Caco-2 (cell line): ENCODE data around the gene ZFHX2. TPM values are rescaled to one million over a fixed set of nuclear protein-coding genes. Genes with fewer than 3 reads are reported as not detected.

Experiments used
- BruUV-seq: library from RNA; stranded (reverse); fragments of 400-500 nt; replicated peaks from 2 replicates; lab custom pipeline; 2021; lab: Mats Ljungman, UMichigan
- CTCF ChIA-PET: fragments of 300-600 bp; sonication (Branson Sonifier 250); formaldehyde crosslinking; loops from one replicate; lab custom pipeline; 2022; ENCODE audit warnings: antibody characterized with exemption; lab: Charles Lee
- POLR2A ChIA-PET: fragments of 300-600 bp; sonication (Branson Sonifier 250); formaldehyde crosslinking; loops from one replicate; lab custom pipeline; 2022; ENCODE audit warnings: antibody characterized with exemption; lab: Charles Lee
- DNase-seq, 2 experiments: peaks; one replicate each; pipeline versions ENCODE4 v3.0.0 to v3.0.0-alpha.2; 2020 to 2022
- H3K27me3 ChIP-seq: replicated peaks from 2 replicates; pipeline ENCODE4 v1.6.0; 2011; ENCODE audit warnings: low read length; ENCODE audit not compliant: control insufficient read depth, insufficient read depth
- H3K36me3 ChIP-seq: 2 replicates; pipeline ENCODE4 v1.5.1; 2011; ENCODE audit warnings: low read length; ENCODE audit not compliant: control insufficient read depth, insufficient read depth
- H3K4me1 ChIP-seq: fragments of 250-450 bp; sonication (Bioruptor Pico); 2 replicates; pipeline ENCODE4 v1.5.1; 2020; ENCODE audit warnings: mild to moderate bottlenecking
- H3K4me3 ChIP-seq: 2 replicates; pipeline ENCODE4 v1.5.1; 2011; ENCODE audit warnings: low read depth, mild to moderate bottlenecking, control low read depth, low read length
- H3K9me3 ChIP-seq: fragments of 250-450 bp; sonication (Bioruptor Pico); 2 replicates; pipeline ENCODE4 v1.5.1; 2020; ENCODE audit warnings: mild to moderate bottlenecking, moderate library complexity
- H3K27ac Mint-ChIP-seq: one replicate; pipeline ENCODE4 v1.8.0; 2022; ENCODE audit warnings: mixed read lengths; ENCODE audit not compliant: unreplicated experiment
- H3K27me3 Mint-ChIP-seq: one replicate; pipeline ENCODE4 v1.8.0; 2022; ENCODE audit warnings: mixed read lengths; ENCODE audit not compliant: insufficient read depth, unreplicated experiment
- H3K36me3 Mint-ChIP-seq: one replicate; pipeline ENCODE4 v1.8.0; 2022; ENCODE audit warnings: mild to moderate bottlenecking, mixed read lengths; ENCODE audit not compliant: insufficient read depth, unreplicated experiment
- H3K4me1 Mint-ChIP-seq: one replicate; pipeline ENCODE4 v1.8.0; 2022; ENCODE audit warnings: low read depth, mixed read lengths; ENCODE audit not compliant: unreplicated experiment
- H3K4me3 Mint-ChIP-seq: one replicate; pipeline ENCODE4 v1.8.0; 2022; ENCODE audit warnings: mild to moderate bottlenecking, moderate library complexity, mixed read lengths; ENCODE audit not compliant: unreplicated experiment
- H3K9me3 Mint-ChIP-seq: one replicate; pipeline ENCODE4 v1.8.0; 2022; ENCODE audit warnings: mixed read lengths; ENCODE audit not compliant: unreplicated experiment
- CTCF ChIP-seq, 2 experiments: fragments of 200-600 bp in 1 of 2; IDR thresholded peaks; 1 replicate in 1 of 2; 2 replicates in 1 of 2; pipeline versions ENCODE4 v1.5.1 to v1.8.0; 2011 to 2022; ENCODE audit warnings: antibody characterized with exemption in 1 of 2, control low read depth in 1 of 2, inconsistent platforms in 1 of 2, low read depth in 1 of 2, low read length in 1 of 2, mild to moderate bottlenecking in 1 of 2, moderate library complexity in 1 of 2; ENCODE audit not compliant: insufficient read depth in 1 of 2, severe bottlenecking in 1 of 2, unreplicated experiment in 1 of 2
- intact Hi-C: fragments of 100-400 bp; cut with micrococcal nuclease; formaldehyde crosslinking; loops from one replicate; pipeline ENCODE4 v1.10.0; 2022; ENCODE audit not compliant: unreplicated experiment
- total RNA-seq: library from RNA; stranded (reverse); gene quantifications from 2 replicates; pipeline ENCODE4 v1.2.3, GENCODE V29; 2022

ZFHX2 gene
- total RNA-seq, 1 experiment from 2014 or later = 1.1 TPM

- DNase-seq = peak; percentile 31 to 37
- no peaks in the 10 kb centered on the region for H3K27me3 Mint-ChIP-seq
- Histone ChIP-seq H3K4me1 (peaks cover 9% of the 10 kb centered on the region; the same call in 1 of the 2 replicates), H3K36me3 (no peaks in the 10 kb centered on the region; the same call in 1 of the 2 replicates), H3K9me3 (no peaks in the 10 kb centered on the region), H3K27me3 (no peaks in the 10 kb centered on the region), H3K4me3 (no peak overlapping the region)
- POLR2A ChIA-PET = no interaction called here
- no TSS peak for BruUV-seq
- intact Hi-C loops = no loop called here
- H3K9me3 Mint-ChIP-seq = no peaks in the 10 kb centered on the region
- no peak overlapping the region for H3K4me3 Mint-ChIP-seq
- peaks cover 25% of the 10 kb centered on the region for H3K36me3 Mint-ChIP-seq
- no peak overlapping the region for H3K27ac Mint-ChIP-seq
- CTCF ChIA-PET = interaction anchor here (0.6 kb wide), 1 partner anchor 490 kb away, joined by 3 read pairs; no protein-coding TSS in a partner anchor
- peaks cover 7% of the 10 kb centered on the region for H3K4me1 Mint-ChIP-seq
- peak; percentile 18 to 53 for TF ChIP-seq CTCF (IDR thresholded peaks at IDR 0.05; ENCODE audit: insufficient read depth in 1 of 2, low read depth in 1 of 2, low read length in 1 of 2, severe bottlenecking in 1 of 2, unreplicated experiment in 1 of 2)
Measured at GRCh38 chr14:23568600-23569331, 17.2 kb upstream of the ZFHX2 start.

GRCh38 chr14:23568021-23568599 is 16.5 kb upstream of the ZFHX2 start:
- intact Hi-C loops = no loop called here
- ChIA-PET POLR2A (no interaction called here), CTCF (interaction anchor here (0.6 kb wide), 1 partner anchor 343 kb away, joined by 3 read pairs; no protein-coding TSS in a partner anchor)
- TF ChIP-seq CTCF (IDR thresholded peaks at IDR 0.05; ENCODE audit: insufficient read depth in 1 of 2, low read depth in 1 of 2, low read length in 1 of 2, severe bottlenecking in 1 of 2, unreplicated experiment in 1 of 2) = no peak
- peak in 1 of 2 experiments; percentile 5 for DNase-seq
- BruUV-seq = TSS peak; percentile 62
- Histone ChIP-seq H3K9me3 (no peaks in the 10 kb centered on the region), H3K36me3 (no peaks in the 10 kb centered on the region; the same call in 1 of the 2 replicates), H3K4me3 (peak overlapping the region; percentile 72; the same call in 1 of the 2 replicates), H3K27me3 (no peaks in the 10 kb centered on the region), H3K4me1 (peaks cover 9% of the 10 kb centered on the region; the same call in 1 of the 2 replicates)
- Mint-ChIP-seq H3K27ac (peak overlapping the region; percentile 89), H3K36me3 (peaks cover 25% of the 10 kb centered on the region), H3K9me3 (no peaks in the 10 kb centered on the region), H3K27me3 (no peaks in the 10 kb centered on the region), H3K4me1 (peaks cover 7% of the 10 kb centered on the region), H3K4me3 (peak overlapping the region; percentile 94)
